ENCODE measurements around the gene CHKA. TPM values are rescaled to one million over a fixed set of nuclear protein-coding genes. Genes with fewer than 3 reads are reported as not detected.
A peak's percentile ranks its signal among the peaks of the same experiment; 100 is the strongest.

The CHKA gene
- total RNA-seq, 1 donor from 2014 or later = 46.7 TPM

DNA sequence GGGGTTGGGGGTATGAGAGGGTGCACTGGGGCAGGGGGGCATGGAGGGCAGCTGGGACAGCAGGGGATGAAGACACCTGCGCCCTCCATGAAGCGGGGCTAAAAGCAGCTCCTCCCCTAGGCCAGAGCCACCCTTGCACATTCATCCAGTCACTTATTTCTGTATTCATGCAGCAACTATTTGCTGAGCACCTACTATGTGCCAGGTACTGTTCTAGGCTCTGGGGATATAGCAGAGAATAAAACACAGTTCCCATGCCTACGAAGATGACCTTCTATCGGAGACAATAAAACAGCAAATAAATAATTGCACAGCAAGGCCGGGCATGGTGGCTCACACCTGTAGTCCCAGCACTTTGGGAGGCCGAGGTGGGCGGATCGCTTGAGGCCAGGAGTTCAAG, 105.7 kb downstream of the CHKA start:
- no peak overlapping the region for H3K4me3 Mint-ChIP-seq
- peaks cover 37% of the 10 kb centered on the region for H3K4me1 Mint-ChIP-seq (ENCODE audit: unreplicated experiment)
- DNase-seq (ENCODE audit: extremely low spot score, unreplicated experiment) = no peak
- H3K27me3 Mint-ChIP-seq = no peaks in the 10 kb centered on the region
- H3K9me3 Mint-ChIP-seq = no peaks in the 10 kb centered on the region
- H3K27ac Mint-ChIP-seq = no peak overlapping the region
- TF ChIP-seq, protein P1, sequence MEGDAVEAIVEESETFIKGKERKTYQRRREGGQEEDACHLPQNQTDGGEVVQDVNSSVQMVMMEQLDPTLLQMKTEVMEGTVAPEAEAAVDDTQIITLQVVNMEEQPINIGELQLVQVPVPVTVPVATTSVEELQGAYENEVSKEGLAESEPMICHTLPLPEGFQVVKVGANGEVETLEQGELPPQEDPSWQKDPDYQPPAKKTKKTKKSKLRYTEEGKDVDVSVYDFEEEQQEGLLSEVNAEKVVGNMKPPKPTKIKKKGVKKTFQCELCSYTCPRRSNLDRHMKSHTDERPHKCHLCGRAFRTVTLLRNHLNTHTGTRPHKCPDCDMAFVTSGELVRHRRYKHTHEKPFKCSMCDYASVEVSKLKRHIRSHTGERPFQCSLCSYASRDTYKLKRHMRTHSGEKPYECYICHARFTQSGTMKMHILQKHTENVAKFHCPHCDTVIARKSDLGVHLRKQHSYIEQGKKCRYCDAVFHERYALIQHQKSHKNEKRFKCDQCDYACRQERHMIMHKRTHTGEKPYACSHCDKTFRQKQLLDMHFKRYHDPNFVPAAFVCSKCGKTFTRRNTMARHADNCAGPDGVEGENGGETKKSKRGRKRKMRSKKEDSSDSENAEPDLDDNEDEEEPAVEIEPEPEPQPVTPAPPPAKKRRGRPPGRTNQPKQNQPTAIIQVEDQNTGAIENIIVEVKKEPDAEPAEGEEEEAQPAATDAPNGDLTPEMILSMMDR (conservative IDR thresholded peaks at IDR 0.05) = no peak
- no peaks in the 10 kb centered on the region for H3K36me3 Mint-ChIP-seq

DNA sequence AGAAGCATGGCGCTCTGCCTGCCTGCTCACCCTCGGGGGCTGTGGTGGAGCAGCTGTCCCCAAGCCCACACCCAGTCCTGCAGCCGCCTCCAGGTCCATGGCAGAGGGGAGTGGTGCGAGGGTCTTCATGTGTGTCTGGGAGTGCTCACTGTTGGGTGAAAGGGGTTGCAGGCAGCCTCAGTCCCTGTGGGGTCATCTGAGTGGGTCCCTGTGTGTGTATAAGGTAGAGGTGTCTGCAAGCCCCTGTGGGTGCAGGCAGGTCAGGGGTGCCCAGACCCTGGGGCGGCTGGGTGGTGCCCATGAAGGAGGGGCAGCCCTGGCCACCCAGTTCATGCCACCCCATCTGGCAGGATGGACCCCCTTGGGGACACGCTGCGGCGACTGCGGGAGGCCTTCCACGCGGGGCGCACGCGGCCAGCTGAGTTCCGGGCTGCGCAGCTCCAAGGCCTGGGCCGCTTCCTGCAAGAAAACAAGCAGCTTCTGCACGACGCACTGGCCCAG, 106.2 kb downstream of the CHKA start:
- no peaks in the 10 kb centered on the region for H3K36me3 Mint-ChIP-seq
- TF ChIP-seq, protein P1 (conservative IDR thresholded peaks at IDR 0.05) = no peak
- no peaks in the 10 kb centered on the region for H3K27me3 Mint-ChIP-seq
- peaks cover 40% of the 10 kb centered on the region for H3K4me1 Mint-ChIP-seq (ENCODE audit: unreplicated experiment)
- no peaks in the 10 kb centered on the region for H3K9me3 Mint-ChIP-seq
- no peak overlapping the region for H3K27ac Mint-ChIP-seq
- no peak for DNase-seq (ENCODE audit: extremely low spot score, unreplicated experiment)
- no peak overlapping the region for H3K4me3 Mint-ChIP-seq

GRCh38 chr11:68014157-68014946, 106.8 kb downstream of the CHKA start:
- H3K4me3 Mint-ChIP-seq = no peak overlapping the region
- peak overlapping the region; percentile 91 for H3K27ac Mint-ChIP-seq
- H3K4me1 Mint-ChIP-seq (ENCODE audit: unreplicated experiment) = peaks cover 46% of the 10 kb centered on the region

DNA sequence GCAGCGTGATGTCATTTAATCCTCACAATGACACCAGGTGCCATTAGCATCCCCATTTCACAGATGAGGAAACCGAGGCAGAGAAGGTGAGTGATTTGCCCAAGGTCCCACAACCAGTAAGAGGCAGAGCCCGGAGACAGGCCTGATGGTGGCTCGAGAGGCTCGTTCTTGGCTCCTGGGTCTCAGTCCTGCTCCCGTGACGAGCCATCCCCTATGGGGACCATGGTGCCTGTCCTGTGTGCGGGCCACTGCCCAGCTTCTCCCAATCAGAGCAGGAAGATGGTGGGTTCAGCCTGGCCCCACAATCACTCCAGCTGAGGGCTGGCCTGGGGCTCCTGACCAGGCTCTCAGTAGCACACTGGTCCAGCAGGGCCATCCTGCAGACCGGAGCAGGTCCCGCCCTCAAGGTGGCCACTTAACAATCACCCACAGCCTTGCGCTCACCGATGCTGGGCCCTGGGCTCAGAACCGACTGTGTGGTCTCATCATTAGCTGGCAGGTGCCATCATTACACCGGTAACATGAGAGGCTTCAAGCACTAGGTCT, 107.5 kb downstream of the CHKA start:
- Mint-ChIP-seq H3K27me3 (no peaks in the 10 kb centered on the region), H3K36me3 (no peaks in the 10 kb centered on the region), H3K4me3 (peak overlapping the region; percentile 55), H3K27ac (peak overlapping the region; percentile 91), H3K9me3 (no peaks in the 10 kb centered on the region), H3K4me1 (ENCODE audit: unreplicated experiment) (peaks cover 49% of the 10 kb centered on the region)
- TF ChIP-seq, protein P1 (conservative IDR thresholded peaks at IDR 0.05) = no peak
- DNase-seq (ENCODE audit: extremely low spot score, unreplicated experiment) = no peak

More at GRCh38 chr11:68014157-68014946, 106.8 kb downstream of the CHKA start:
- DNase-seq (ENCODE audit: extremely low spot score, unreplicated experiment) = no peak
- TF ChIP-seq, protein P1 (conservative IDR thresholded peaks at IDR 0.05) = no peak
- no peaks in the 10 kb centered on the region for H3K36me3 Mint-ChIP-seq
- no peaks in the 10 kb centered on the region for H3K27me3 Mint-ChIP-seq
- H3K9me3 Mint-ChIP-seq = no peaks in the 10 kb centered on the region

GRCh38 chr11:68012843-68013610, 108.2 kb downstream of the CHKA start:
- peak overlapping the region; percentile 55 for H3K4me3 Mint-ChIP-seq
- H3K4me1 Mint-ChIP-seq (ENCODE audit: unreplicated experiment) = peaks cover 47% of the 10 kb centered on the region
- H3K27ac Mint-ChIP-seq = peak overlapping the region; percentile 91
- TF ChIP-seq, protein P1 (conservative IDR thresholded peaks at IDR 0.05) = no peak
- no peaks in the 10 kb centered on the region for H3K36me3 Mint-ChIP-seq
- no peaks in the 10 kb centered on the region for H3K9me3 Mint-ChIP-seq
- DNase-seq (ENCODE audit: extremely low spot score, unreplicated experiment) = no peak
- H3K27me3 Mint-ChIP-seq = no peaks in the 10 kb centered on the region

Data from type B pancreatic cell (in vitro differentiated cells).